ENCODE results near the gene MAGI2. TPM values are rescaled to one million over a fixed set of nuclear protein-coding genes. Genes with fewer than 3 reads are reported as not detected.

MAGI2 gene
- total RNA-seq, 1 experiment from 2014 or later: 14.3 TPM

DNA sequence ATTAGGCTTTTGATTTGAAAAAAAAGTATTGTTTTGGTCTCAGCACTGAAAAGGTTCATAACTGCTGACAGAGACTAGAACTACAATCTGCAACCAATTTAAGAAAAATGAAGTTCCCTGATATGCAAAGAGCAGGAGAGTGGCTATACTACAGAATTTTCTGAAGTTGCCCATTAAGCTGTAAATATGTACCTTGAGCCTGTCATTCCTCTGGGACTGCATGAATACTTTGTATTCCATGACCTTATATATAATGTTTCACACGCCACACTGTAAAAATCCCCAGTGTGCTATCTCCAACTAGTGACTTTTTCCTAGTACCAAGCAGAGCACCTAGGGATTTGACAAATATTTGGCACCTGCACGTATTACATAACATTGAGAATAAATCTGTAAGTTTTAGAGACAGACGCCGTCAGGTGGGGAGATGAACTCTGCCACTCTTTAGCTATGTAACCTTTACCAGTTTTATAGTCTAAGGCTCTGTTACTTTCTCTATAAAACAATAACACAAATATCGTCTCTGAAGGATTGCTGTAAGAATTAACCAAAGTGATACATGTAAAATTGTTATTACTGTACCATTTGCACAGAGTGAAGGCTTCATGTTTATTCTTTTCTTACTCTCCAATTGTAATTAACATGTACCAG is 235.4 kb downstream of the MAGI2 start:
- Histone ChIP-seq H2BK12ac (ENCODE audit: insufficient read length, low read depth, low read length) (no peak overlapping the region), H3K14ac (ENCODE audit: insufficient read depth, low read length) (no peak overlapping the region), H2BK120ac (ENCODE audit: low read depth, low read length, poor library complexity, severe bottlenecking) (no peak overlapping the region), H3K27me3 (ENCODE audit: insufficient read depth, low read length) (no peaks in the 10 kb centered on the region), H3K4ac (ENCODE audit: low read depth, low read length) (no peak overlapping the region), H3K9ac (ENCODE audit: extremely low read depth, insufficient read length, low read length) (no peak overlapping the region), H3K9me3 (ENCODE audit: control insufficient read depth, low read depth, low read length) (no peaks in the 10 kb centered on the region), H4K20me1 (ENCODE audit: control insufficient read depth, insufficient read depth, insufficient read length) (no peaks in the 10 kb centered on the region), H3K18ac (ENCODE audit: insufficient read length, low read depth, low read length) (no peak overlapping the region), H2AFZ (ENCODE audit: low read length) (no peak overlapping the region), H4K8ac (replicated peaks; ENCODE audit: insufficient read length, low read depth, low read length) (no peak overlapping the region), H3K79me1 (ENCODE audit: insufficient read depth, low read depth, low read length, poor library complexity, severe bottlenecking) (no peaks in the 10 kb centered on the region), H2AK5ac (ENCODE audit: insufficient read length, low read length) (no peak overlapping the region), H4K91ac (ENCODE audit: insufficient read length, low read depth, low read length) (no peak overlapping the region), H3K56ac (ENCODE audit: insufficient read length, low read depth, low read length) (no peak overlapping the region), H3K4me1 (ENCODE audit: insufficient read depth, low read length) (no peaks in the 10 kb centered on the region), H3T11ph (ENCODE audit: low read length) (no peak overlapping the region), H4K5ac (ENCODE audit: insufficient read length, low read depth, low read length) (no peak overlapping the region), H3K27ac (ENCODE audit: insufficient read length, low read depth, low read length) (no peak overlapping the region), H3K79me2 (ENCODE audit: insufficient read depth, low read length) (no peaks in the 10 kb centered on the region), H3K23me2 (ENCODE audit: insufficient read length, low read depth, low read length, poor library complexity, severe bottlenecking) (no peaks in the 10 kb centered on the region), H3K23ac (ENCODE audit: insufficient read length, low read depth, low read length) (no peak overlapping the region), H2BK20ac (ENCODE audit: low read depth, low read length, poor library complexity, severe bottlenecking) (no peak overlapping the region), H2BK5ac (ENCODE audit: insufficient read length, low read length) (no peak overlapping the region), H3K4me2 (ENCODE audit: insufficient read depth, insufficient read length, low read length) (no peak overlapping the region), H2BK15ac (ENCODE audit: low read depth, low read length) (no peak overlapping the region)
- no CpG with 5 or more reads among the region's 5 CpGs for whole genome bisulfite sequencing (ENCODE audit: extremely low coverage, insufficient read length, low lambda C conversion rate)
- Mint-ChIP-seq H3K36me3 (ENCODE audit: insufficient read depth in 1 of 3, low read depth in 3 of 3) (no peaks in the 10 kb centered on the region), H3K27ac (no peak overlapping the region), H3K4me1 (peaks cover 3 to 5% of the 10 kb centered on the region in 2 experiments; a peak in 2 of 4 replicates), H3K27me3 (ENCODE audit: low read depth) (no peaks in the 10 kb centered on the region), H3K9me3 (no peaks in the 10 kb centered on the region), H3K4me3 (no peak overlapping the region)
- TF ChIP-seq CTCF (conservative IDR thresholded peaks at IDR 0.05): no peak
- no peak for DNase-seq
